DMS114 treated with DMSO at 0.1 percent for 48 hours (cell line): ENCODE data around the gene CADPS.
"Not testable (repeated sequence)": the region's sequence is repeated elsewhere in the genome, so short reads cannot be mapped to it uniquely, and the experiment has no call there.

ENCODE experiments used
- DNase-seq: peaks from one replicate; lab custom pipeline; 2025; ENCODE audit not compliant: unreplicated experiment; lab: John Stamatoyannopoulos, UW

The CADPS gene

DNA sequence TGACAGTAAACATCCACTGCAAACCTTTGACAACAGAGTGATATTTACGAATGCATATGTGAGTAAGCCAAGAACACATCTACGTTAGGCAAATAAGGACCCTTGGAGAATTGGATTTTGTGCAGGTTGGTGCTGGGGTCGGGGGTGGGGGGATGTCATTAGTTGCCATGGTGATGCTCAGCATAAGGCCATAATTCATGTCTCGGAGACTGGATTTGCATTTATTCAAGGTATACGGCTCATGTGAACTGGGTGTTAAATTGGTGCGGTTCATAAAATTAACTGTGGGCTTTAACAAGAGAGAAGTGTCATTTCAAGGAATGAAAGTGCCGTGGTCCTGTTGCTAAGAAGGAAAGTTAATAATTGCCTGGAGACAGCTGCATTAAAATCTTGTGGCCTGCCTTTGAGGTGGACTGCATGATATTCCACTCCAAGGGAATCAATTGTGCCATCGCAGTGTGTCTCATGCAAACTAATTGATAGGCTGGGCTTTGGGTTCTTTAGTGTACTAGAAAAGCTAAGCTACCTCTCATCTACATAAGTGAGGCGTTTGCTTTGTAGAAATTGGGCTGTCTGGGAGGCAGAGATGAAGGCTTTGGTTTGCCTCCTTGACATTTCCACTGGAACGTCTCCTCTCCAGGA, 273.0 kb downstream of the CADPS start:
- DNase-seq = no peak

DNA sequence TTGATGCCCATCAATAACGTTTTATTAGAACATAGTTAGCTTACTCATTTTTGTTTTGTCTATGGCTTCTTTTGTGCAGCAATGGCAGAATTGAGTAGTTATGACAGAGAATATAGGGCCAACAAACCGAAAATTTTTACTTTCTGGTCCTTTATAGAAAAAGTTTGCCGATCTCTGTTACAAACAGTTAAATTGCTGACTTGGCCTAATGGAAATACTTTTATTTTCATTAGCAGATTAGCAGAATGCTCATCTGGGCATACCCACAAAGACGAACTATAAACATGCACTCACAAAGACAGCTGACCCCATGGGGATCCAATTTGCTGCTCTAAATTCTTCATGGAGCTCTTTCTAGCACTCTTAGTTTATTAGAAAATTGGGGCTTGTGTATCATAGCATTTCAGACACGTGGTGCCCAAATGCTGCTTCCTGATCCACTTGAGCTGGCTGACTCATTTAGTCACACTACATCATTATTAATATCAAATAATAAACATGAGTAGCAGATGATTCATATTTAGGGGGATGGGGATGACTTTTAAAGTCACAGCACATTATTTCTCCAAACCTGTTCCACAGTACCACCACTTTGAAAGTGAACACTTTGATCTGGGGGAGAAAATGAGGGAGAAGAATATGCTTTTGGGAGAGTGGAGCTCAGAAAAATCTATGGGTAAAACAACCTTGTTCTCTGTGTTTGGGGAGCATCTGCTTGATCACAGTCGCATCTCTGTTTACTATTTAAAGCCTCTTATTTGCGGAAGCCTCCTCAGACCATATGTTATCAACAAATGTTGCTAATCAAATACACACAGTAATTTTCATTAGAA, 273.8 kb downstream of the CADPS start:
- no peak for DNase-seq

- no peak for DNase-seq
Observed at GRCh38 chr3:62600033-62600432, 275.2 kb downstream of the CADPS start.

DNA sequence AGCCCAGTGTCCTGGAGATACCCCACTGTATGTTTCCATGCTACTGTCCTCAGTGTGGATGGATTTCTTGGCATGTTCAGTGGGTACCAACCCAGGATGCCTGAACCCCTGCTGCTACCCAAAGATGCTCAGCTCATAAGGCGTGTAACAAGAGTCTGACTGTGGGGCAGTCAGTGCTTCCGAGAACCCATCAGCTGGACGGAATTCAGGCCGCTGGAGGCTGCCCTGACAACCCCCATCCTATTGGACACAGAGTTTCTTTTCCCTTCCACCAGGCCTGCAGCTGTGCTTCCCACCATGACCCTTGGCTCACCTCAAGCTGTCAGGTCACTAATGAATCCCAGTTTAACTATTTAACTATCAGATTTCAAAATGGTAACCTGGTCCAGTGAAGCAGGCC, 277.7 kb downstream of the CADPS start:
- DNase-seq = no peak

DNA sequence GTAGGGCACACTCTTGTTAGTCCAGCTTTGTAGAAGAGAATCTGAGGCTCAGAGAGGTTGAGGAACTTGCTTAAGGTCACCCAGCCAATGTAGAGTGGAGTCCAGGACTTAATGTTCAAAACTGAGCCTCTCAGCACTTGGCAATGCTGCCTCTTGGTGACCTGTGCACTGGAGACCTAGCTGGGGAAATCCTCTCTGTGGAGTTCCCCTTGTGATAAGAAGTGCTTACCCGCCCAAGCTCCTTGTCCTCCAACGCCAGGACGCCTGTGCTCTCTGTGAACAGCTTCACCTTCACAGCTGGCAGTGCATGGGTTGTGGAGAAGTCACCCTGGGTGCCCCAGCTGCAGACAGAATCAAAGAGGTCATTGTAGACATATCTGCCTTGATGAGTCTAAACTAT, 282.8 kb downstream of the CADPS start:
- no peak for DNase-seq

DNA sequence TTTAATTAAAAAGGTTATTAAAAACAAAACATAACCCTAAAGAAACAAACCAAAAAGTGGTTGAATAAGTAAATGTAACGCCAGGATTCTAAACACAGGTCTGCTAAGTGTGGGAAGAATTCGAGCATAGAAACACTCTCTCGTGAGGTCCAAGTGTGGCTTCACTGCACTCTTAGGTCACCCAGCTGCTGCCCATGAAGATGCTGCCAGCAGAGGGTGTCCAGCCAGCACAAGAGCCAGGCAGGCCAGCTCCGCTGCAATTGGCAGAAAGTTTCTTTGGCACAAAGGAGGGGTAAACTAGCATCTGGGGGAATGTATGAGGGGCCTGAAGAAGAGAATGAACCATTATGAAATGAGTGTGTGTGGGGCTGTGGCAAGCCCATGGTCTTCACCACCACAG, 286.1 kb downstream of the CADPS start:
- no peak for DNase-seq

- no peak for DNase-seq
Observed at GRCh38 chr3:62587579-62588031, 287.6 kb downstream of the CADPS start.

DNA sequence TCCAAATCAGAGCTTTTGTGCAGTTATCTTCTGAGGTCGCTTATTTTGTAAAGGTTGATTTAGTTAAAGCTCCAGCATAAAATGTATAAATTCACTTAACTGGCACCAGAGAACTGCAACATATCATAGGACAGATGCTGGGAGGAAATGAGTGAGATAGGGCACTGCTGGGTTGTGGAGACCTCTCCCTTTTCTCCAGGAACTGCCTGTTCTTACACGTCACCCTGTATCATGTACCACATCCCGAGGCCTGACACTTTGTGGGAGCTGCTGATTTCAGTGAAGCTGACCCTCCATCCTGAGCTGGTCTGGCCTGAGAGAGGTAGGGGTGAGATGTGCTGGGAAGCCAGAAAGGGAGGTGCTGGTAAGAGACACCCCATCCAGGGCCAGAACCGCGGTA, 288.0 kb downstream of the CADPS start:
- DNase-seq = no peak

DNA sequence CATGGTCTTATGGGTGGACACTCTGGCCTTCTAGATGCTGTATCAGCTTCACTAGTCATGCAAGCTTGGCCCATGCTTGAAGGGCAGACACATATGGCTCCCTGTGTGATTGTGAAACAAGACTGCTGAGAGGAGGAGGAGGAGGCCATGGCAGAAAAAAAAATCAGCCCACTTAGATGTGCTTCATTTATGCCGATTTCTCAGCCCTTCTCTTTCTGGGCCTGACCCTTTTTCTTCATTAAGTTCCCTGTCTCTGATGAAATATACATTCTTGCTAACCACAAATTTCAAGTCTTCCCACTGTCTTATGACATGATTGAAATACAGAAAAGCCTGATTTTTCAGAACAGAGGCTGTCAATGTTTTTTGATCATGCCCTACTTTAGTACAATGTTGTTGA, 288.9 kb downstream of the CADPS start:
- DNase-seq = no peak

DNA sequence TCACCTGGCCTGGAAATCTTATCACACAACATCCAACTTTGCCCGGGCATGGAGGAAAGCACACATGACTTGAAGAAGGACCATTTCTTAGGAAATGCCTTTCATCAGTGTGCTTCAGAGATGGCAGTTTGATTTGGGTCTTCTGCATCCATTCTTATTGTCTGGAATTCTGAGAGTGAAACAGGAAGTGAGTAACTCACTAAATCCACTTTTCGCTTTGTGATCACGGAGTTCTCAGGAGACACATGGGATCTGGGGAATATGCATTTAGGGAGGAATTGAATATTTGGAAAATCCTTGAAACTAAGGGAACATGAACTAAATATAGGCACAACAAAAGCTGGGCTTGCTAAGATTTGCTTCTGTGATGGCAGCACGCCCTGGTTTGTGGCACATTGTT, 289.4 kb downstream of the CADPS start:
- DNase-seq = no peak

DNA sequence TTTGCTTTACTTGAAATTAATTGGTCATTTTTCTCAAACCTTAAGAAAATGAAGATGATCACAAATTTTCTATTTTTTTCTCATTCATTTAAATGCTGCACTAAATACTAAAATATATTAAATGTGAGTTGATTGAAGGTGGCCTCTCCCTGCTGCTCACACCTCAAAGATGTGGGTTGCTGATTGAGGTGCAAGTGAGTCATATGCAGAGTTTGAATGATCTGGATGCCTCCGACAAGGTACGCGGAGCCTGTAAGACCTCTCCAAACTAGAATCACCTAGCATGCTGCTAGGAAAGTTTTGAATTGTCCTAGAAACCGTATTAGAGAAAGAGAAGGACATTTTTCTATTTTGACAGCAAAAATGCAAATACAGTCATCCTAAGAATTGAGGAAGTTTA, 290.6 kb downstream of the CADPS start:
- no peak for DNase-seq

DNA sequence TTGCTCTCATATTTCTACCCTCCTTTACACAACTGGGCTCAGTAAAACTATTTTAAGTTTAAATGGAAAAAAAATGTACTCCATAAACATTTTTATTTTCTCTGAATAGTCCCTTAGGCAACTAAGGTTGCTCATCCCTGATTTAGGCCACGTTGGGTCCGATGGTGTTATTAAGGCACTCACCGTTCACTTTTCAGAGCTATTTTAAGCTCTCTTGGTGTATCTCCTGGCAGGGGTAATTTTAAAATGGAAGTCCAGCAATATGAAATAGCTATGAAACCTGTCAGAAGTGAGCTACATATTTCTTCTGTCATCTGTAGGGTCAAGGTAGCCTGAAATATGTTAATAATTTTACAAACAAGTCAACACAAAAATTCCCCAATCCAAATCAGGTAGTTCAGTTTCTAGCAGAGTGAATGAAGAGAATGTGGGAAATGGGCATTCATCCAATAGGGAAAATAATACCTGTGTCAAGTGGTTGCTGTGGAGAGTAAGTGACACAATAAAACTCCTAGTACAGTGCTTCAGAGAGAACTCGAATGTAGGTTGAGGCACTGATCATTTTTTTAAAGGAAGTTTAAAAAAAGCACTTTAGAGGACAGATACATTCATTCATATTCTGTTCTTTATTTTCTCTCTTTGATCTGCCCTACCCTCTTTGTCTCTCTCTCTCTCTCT, 292.6 kb downstream of the CADPS start:
- no peak for DNase-seq

- not testable (repeated sequence) for DNase-seq
Observed at GRCh38 chr3:62580485-62580884, 294.7 kb downstream of the CADPS start.

- no peak for DNase-seq
Observed at GRCh38 chr3:62577153-62577552, 298.1 kb downstream of the CADPS start.

- DNase-seq = no peak
Observed at GRCh38 chr3:62574266-62574898, 300.8 kb downstream of the CADPS start.

DNA sequence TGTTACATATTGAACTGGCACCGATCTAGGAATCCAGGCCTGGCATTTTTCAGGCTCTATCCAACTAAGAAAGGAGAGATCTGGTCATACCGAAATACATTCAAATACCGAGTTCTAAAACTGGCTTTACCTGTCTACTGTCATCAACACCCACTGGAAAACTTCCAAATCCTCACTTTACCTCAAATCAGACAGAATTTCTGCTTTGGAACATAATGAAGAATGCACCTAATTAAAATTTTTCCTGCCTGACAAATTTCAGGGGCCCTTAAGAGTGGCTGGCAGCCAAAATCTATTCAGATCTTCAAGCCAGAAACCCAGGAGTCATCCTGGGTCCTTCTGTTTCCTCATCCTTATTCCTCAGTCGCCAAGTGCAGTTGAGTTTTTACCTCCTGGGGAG, 303.3 kb downstream of the CADPS start:
- no peak for DNase-seq

- no peak for DNase-seq
Observed at GRCh38 chr3:62570888-62571287, 304.3 kb downstream of the CADPS start.

GRCh38 chr3:62569609-62570008, 305.6 kb downstream of the CADPS start:
- DNase-seq = no peak

DNA sequence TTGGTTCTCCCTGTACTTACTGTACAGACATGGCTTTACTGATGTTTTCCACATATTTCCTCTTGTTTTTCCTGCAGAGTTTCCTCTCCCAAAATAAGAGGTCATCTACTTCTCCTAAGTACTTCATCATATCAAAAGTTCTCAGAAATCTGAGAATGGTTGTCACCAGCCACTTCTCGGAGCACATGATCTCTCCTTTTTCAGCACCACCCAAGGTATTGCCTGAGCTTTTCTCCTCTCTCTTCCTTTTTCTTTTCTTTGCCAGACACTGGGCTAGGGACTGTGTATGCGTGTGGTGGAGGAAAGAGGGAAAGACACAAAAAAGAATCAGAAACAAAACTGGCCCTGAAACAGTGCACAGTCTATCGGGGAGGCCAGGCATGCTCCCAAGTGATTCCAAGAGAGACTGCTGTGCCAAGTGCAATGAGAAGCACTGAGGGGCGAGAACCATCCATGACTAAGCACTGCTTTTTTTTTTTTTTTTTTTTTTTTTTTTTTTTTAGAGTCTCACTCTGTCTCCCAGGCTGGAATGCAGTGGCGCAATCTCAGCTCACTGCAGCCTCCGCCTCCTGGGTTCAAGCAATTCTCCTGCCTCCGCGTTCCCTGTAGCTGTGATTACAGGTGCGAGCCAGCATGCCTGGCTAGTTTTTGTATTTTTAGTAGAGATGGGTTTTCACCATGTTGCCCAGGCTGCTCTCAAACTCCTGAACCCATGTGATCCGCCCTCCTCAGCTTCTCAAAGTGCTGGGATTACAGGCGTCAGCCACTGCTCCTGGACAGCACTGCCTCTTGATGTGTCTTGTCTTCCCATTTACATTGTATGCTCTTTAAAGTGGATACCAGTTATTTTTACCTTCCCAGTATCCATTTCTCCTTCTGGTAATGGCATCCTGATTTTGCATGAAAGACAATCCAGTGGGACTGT, 307.9 kb downstream of the CADPS start:
- no peak for DNase-seq

GRCh38 chr3:62566022-62566557, 309.1 kb downstream of the CADPS start:
- DNase-seq = no peak
